NCI-H146 treated with DMSO at 0.1 percent for 48 hours (cell line): ENCODE data around the gene CHRDL1.
"Not testable (repeated sequence)": the region's sequence is repeated elsewhere in the genome, so short reads cannot be mapped to it uniquely, and the experiment has no call there.

ENCODE experiments used
- DNase-seq: peaks from one replicate; lab custom pipeline; 2025; ENCODE audit not compliant: unreplicated experiment; lab: John Stamatoyannopoulos, UW

Gene CHRDL1, protein sequence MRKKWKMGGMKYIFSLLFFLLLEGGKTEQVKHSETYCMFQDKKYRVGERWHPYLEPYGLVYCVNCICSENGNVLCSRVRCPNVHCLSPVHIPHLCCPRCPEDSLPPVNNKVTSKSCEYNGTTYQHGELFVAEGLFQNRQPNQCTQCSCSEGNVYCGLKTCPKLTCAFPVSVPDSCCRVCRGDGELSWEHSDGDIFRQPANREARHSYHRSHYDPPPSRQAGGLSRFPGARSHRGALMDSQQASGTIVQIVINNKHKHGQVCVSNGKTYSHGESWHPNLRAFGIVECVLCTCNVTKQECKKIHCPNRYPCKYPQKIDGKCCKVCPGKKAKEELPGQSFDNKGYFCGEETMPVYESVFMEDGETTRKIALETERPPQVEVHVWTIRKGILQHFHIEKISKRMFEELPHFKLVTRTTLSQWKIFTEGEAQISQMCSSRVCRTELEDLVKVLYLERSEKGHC

DNA sequence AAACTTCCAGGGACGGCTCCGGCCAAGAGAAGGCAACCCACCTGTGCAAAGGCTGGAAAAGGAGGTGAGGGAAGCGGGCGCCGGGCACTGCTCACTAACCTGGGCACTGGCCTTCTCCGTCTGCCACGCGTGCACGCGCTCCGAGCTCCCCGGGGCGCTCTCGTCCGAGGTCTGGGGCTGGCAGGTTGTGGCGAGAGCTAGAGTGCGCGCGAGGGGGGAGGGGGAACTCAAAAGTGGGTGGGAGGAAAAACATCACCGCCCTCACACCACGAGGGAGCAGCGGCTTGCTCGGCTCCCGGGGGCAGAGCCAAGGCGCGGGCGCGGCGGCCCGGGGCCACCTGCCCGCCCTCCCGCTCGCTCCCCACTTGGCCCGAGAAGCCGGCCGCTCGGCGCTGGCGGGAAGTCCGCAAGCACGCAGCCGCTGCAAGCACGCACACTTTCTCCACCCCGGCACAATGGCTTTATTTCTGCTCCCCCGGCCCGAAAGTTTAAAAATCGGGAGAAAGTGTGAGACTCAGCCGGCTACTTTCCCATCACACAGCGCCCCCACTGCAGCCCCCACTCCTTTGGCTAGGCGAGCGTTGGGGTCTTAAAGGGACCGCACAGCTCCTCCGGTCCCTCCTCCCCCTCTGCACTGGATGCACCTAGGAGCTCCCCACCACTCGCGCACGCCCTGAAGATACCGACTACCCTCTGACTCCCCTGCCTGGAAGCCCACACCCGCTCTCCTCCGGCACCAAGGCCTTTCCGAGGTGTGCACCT is at the start of gene CHRDL1:
Gene CHRDL1, minus strand, starts transcription at position 173 of the 762 bp plus-strand sequence. CDS start 3,636 bp downstream, outside the sequence.
- DNase-seq, result no peak

DNA sequence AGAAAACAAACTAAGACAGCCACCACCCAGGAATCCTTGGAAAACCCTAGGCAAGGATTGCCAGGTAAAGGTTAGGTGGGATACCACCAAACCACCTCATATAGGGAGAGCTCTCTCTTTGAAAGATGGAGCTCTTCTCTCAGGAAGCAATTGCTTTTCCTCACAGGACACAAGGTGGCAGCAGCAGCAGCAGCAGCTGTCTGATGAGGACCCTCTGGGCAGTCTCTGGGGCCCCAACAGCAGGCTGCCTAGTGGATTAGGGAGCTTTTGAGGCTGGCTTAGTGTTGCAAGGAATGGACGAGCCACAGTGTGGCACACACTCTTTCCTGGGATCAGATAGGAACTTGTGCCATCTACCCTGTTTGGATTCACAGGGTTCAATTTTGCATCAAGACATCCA is 41.4 kb upstream of the CHRDL1 start:
- DNase-seq, result no peak

DNA sequence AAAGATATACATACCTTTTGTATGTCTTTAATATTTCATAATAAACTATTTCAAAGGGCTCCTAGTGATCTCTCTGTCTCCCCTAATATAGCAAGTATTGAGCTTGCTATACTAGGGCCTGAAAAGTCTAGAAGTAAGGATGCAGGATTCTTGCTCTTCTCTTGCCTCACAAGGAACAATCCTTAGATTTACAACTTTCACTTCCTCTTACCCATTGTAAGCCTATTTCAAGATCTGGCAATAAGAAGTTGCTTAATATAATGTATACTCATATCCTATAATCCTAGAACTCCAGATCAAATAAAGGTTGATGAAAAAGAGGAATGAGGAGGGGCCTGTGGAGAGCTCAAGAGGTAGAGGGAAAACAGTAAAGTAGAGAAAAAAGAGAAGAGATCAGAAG is 40.8 kb upstream of the CHRDL1 start:
- no peak for DNase-seq

DNA sequence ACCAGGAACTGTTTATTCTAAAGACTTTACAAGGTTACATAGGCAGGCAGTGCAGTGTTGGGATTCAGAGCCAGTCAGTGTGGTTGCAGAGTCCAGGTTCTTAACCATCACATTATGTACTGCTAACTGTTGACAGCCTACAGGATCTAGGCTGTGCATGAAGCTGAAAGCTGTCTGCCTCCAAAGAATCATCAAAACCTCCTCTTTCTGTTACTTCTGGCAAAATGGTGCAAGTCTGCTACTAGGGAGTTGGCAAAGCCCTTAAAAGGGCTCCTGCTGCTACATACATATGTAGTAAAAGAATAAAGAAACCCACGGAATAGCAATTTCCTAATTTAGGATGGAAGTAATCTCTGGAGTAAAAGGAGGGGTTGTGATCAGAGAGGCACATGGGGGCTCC is 40.4 kb upstream of the CHRDL1 start:
- DNase-seq, result no peak

DNA sequence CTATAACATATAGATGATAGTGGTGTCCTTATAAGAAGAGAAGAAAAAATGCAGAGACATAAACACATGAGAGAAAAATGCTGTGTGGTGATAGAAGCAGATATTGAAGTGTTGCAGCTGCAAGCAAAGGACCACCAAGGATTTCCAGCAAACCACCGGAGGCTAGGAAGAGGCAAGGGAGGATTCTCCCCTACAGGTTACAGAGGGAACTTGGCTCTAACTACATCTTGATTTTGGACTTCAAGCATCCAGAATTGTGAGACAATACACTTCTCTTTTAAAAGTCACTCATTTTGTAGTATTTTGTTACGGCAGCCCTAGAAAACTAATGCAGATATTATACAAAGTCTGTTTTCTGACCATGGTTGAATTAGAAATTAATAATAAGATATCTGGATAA is 30.4 kb upstream of the CHRDL1 start:
- no peak for DNase-seq

DNA sequence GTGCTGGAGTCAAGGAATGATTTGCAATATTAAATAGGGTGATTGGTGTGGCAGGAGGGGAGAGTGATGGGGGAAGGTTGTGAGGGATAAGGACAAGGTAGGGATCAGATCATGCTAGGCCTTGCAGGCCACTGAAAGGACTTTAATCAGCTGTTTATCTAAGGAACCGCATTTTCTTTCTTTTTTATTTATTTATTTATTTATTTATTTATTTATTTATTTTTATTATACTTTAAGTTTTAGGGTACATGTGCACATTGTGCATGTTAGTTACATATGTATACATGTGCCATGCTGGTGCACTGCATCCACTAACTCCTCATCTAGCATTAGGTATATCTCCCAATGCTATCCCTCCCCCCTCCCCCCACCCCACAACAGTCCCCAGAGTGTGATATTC is 20.9 kb upstream of the CHRDL1 start:
- not testable (repeated sequence) for DNase-seq

DNA sequence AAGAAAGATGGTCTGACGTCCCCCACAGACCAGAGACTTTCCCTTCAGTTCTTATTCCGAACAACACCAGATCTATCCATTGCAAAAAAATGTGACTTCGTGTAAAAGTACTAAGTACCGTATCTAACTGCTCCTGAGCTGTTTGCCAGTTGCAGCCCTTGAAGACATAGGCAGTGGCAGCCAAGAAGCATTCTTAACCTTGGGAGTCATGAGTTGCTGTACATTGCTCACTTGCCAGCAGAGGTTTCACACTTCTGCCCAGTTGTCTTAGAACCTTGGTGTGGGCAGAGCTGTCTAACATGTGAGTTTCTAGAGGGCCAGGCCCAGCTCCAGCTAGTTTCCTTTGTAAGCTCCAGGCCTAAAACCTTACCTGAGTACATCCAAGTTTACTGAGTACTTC is 10.5 kb upstream of the CHRDL1 start:
- DNase-seq, result no peak

DNA sequence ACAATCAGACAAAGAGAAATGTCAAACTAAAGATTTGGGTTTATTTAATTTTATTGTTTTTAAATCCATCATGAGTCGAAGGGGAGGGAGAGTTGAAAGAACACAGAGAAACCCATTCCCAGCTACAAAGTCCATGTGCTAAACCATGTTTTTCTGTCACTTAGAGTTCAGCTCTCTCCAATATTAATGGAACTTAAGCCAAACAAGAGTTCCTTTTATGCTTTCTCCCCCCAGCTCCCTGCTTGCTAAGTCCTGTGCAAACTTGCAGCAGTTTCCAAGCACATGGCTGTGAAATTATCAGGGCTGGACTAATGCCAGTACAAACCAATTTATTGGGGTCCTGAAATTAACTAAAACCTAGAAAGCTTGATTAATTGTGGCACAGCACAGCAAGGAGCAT is 9.7 kb upstream of the CHRDL1 start:
- no peak for DNase-seq

DNA sequence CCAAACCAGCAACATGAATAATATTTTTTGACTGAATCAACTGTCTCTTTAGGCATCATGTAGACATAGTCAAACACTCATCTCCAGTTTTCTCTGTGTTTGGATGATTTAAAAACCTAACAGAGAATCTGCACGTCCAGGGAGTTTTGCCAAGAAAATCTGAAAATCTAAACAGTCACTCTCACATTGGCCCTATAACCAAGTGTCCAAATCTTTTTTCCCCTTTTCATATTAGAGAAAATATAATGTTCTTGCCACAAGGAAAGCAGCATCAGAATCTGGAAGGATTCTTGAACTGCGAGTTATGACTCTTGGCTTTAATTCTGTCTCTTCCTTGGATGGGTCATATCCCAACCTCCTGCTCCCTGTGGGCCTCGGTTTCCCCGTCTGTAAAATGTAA is 8.8 kb upstream of the CHRDL1 start:
- DNase-seq, result no peak

DNA sequence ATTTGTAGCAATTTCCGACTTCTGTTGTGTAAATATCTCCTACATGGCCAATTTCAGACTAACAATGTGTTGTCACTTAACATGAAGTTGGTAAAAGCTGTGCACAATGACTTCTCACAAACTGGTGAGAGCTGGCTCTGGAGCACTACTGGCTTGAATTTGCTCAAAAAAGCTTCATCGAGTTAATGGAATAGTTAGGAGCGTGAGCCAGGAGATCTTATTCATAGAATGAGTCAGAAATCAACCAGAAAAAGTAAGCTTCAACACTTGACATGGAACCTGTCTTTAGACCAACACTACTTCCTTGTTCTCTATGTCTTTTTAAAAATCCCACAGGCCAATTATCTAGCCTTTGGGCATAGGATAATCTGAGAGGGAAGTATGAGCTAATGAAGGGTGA is 7.9 kb upstream of the CHRDL1 start:
- DNase-seq, result no peak

DNA sequence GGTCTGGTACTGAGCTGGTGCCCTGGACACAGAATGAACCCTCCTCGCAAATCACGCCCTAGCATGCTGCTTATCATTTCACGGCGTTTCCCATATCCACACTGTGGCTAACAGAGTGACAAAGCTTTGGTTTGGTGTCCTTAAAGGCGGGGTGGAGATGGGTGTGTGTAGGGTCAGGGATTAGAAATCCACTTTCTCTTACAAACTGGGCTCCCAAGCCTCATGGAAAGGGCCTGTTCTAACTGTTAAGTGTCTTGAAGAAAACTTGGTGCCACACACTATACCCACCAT is 735 bp upstream of the CHRDL1 start:
- no peak for DNase-seq

DNA sequence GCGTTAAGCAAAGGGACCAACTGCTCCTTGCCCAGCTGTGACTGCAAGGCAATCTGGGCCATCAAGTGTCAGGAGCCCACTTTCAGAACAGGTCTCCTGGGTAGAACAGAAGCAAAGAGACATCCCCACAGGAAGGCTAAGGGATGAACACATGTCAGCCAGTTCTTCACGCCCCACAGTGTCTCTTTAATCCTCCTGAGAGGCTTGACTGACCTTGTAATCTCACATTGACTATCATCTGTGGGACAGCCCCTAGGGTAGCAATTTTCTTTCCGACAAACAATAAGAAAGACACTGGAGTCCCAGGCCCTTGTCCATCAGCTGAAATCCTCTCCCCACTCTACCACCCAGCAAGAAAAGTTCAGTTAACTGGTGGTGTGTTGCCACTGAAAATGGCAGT is 1.0 kb downstream of the CHRDL1 start:
- no peak for DNase-seq

DNA sequence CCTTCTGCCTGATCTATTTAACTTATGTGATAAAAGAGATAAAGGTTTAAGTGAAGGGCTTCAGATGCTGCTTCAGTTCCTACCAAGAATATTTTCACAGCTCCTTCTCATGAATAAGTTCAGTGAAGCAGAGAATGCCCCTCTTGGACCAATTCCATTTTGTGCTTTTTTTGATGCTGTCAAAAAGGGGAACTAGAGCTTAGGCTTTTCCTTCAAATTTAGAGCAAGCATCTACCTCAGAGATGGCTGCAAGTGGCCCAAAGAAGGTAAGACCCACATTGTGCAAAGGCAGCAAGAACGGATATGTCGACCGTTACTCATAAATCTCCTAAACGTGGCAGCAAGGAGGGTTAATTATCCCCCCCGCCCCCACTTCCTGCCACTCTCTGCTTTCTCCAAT is 4.5 kb downstream of the CHRDL1 start:
- DNase-seq, result no peak

DNA sequence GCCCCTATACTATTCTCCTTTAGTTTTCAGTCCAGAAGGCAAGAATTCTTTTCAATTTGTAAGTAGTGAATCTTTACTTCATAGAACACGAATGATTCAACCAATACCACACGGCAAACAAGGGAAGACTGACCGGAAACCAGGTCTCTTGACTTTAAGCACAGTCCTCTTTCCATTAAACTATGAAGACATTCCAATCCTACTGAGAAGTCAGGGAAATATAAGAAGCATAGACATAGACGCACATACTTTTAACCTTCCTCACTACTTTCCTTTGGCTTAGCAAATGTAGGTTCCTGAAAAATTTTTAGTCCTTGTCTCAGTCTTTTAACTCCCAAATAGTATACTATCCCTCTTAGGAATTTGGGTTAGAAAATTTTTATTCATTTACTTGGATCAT is 9.1 kb downstream of the CHRDL1 start:
- DNase-seq, result no peak

DNA sequence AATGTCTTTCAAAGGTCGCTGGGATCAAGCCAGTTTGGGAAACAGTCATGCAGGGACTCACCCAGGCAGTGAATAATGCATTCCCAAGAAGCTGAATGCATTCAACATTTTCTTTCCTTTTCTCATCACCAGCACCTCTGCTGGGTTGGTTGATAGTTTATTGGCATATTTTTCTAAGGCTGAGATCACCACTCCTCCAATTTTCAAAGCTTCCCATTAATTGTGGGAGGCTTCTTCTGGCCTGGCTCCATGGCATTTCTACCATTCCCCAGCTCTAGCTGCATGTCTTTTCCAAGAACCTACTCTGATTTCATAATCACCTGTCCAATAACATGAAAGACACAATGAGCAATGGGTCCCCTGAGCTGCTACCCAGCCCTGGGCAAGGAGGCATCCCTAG is 35.8 kb downstream of the CHRDL1 start:
- DNase-seq, result no peak

DNA sequence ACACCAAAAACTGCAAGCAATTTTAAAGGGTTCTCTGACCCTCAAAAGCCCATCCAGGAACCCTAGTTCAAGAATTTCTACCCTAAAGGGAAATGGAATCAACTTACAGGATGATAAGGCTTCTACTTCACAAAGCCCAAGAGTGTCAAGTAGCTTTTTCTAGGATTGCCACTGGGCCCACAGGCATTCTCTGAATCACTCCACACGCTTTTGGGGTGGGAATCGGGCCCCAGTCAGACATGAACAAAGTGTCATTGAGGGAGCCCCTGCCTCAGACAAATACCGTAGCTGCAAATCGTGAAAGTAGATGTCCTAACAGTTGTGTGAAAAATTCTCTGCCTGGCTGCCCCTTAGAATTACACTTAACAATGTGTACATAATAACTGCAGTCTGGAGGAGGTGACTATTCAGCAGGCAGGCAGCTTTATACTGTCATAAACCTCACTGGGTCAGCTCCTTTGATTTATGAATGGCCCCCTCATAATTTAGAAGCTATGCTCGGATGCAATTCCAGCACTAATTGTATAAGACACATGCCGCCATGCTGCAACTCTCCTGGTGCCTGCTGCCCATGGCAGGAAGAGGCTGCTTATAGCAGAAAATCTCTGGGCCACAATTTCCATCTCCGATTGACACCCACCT is 36.7 kb downstream of the CHRDL1 start:
- DNase-seq, result no peak

DNA sequence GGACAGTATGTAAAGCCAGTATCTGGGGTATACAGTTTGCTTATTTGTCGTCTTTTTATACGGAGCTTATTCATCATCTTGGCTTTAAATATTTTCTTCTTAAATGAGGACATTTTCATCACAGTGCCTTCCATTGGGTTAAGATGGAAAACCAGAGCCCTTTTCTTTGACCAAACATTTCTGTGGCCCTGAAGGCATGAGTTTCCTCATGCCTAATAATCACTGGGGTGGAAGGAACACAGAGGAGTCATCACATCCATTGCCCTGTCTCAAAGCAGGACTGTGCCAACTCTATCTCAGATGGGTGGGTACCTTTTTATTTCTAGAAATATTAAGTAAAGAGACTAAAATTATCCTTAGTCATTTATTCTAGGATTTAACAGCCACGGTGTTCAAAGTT is 40.0 kb downstream of the CHRDL1 start:
- no peak for DNase-seq

DNA sequence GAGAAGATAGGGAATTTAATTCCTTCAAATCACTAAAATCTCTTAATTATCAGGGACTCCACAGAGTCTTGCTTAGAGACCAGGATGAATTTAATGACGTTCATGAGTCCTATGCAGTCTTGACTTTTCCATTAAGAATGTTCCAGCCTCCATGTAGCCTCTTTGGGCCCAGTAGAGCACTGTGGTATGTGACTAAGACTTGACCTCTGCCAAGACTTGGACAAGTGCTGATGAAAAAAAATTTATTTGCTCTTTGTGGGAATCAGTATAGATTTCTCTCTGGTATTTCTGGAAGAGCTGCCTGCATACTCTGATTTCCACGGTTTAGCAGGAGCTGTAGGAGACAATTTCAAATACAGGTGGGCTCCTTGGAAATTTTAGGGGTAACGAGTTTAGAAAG is 40.6 kb downstream of the CHRDL1 start:
- DNase-seq, result no peak

DNA sequence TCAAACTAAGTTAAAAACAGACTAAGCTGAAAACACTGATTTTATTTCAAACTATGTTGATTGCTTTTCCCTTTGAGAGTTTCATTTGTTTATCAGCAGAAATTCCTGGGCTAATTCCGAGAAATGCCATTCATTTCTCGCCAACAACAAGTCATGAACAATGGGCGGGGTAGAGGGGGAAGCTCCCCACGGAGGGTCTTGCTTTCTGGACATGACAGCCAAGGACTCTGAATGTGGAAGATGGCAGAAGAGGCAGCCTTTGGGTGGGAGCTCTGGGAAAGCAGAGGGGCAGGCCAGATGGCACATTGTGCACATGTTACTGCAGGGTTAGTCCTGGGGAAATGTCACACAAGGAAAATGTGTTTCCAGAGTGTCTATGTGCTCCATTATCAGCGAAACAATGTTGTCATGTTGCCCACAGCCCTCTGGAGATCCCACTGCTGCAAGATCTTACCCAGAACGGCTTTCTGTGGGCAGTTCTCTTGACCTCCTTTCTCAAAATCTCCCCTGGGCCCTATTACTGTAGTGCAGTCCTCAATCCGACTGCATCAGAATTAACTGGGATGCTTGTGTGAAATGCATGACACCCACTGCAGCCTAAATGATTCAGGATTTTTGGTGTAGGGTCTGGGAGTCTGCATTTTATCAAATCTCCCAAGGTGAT is 45.0 kb downstream of the CHRDL1 start:
- DNase-seq, result no peak

DNA sequence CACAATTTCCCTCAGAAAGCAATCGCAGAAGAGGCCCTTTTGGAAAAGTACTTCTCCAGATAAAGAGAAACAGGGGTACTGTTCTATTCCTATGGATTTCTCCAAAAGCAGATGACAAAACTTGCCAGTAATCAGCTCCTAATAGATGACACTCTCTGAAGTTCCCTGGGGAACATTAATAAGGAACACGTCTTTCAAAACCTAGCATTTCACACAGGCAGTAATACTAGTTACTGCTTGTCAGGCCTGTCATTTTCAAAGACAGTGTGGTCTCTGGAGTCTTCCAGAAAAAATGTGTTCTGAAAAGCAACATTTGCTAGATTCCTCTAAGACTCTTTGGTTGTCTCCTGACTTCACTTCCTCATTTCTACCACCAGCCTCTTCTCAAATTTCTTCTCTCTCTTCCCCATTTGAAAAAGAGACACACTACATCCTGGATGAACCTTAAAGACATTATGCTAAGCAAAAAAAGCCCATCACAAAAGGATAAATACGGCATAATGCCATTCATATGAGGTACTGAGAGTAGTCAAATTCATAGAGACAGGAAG is 47.3 kb downstream of the CHRDL1 start:
- no peak for DNase-seq

DNA sequence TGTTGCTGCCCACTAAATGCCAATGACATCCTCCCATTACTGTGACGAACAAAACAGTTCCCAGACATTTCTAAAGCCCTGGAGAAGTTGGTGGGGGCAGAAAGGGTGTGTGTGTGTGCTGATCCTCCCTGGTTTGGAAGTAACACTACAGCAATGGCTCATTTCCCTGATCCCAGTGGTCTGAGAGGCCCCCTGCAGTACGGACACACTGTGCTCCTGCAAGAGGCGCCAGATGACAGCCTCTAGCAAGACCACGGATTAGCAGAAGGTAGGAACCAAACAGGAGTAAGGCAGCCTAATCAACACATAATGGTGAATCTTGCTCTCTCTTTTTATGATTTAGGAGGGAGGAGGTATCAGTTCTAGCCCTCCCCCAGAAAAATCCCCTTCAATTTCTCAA is 49.6 kb downstream of the CHRDL1 start:
- no peak for DNase-seq
